ENCODE data around the gene CLGN. TPM values are rescaled to one million over a fixed set of nuclear protein-coding genes. Genes with fewer than 3 reads are reported as not detected.

Gene CLGN
- total RNA-seq, 1 experiment from 2014 or later, result 2.9 TPM

DNA sequence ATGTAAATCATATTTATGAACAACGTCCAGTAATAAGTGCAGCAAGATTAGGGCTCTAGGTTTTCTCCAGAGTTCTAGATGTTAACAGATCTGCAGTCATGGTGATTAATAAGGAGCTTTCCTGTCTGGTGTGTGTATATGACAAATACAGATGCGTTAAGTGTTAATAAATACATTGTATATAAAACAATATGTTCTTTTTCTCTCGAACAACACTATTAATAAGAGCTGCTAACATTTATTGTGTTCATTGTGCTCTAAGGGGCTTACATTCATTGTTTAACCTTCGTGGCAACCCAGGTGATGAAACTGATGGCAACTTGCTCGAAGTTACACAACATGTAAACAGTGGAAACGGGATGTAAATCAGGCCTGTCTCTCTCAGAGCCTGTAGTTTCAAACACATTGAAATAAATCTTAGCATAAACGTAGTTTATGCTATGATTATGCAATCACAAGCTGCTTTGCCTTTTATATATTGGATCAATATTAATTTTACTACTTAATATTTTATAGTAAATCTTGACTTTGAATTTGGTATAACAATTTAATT lies 547 bp upstream of the CLGN start:
- Histone ChIP-seq H3K23me2 (ENCODE audit: insufficient read length, low read depth, low read length, poor library complexity, severe bottlenecking) (peaks cover 7% of the 10 kb centered on the region), H2AFZ (ENCODE audit: low read length) (no peak overlapping the region), H2BK120ac (ENCODE audit: low read depth, low read length, poor library complexity, severe bottlenecking) (no peak overlapping the region), H4K8ac (replicated peaks; ENCODE audit: insufficient read length, low read depth, low read length) (no peak overlapping the region), H4K5ac (ENCODE audit: insufficient read length, low read depth, low read length) (no peak overlapping the region), H3K27me3 (ENCODE audit: insufficient read depth, low read length) (no peaks in the 10 kb centered on the region), H3K79me1 (ENCODE audit: insufficient read depth, low read depth, low read length, poor library complexity, severe bottlenecking) (no peaks in the 10 kb centered on the region), H3K18ac (ENCODE audit: insufficient read length, low read depth, low read length) (peak overlapping the region; percentile 32), H3K27ac (ENCODE audit: insufficient read length, low read depth, low read length) (no peak overlapping the region), H3T11ph (ENCODE audit: low read length) (no peak overlapping the region), H2BK12ac (ENCODE audit: insufficient read length, low read depth, low read length) (no peak overlapping the region), H3K4ac (ENCODE audit: low read depth, low read length) (no peak overlapping the region), H2BK5ac (ENCODE audit: insufficient read length, low read length) (no peak overlapping the region), H2BK20ac (ENCODE audit: low read depth, low read length, poor library complexity, severe bottlenecking) (no peak overlapping the region), H3K14ac (ENCODE audit: insufficient read depth, low read length) (peak overlapping the region; percentile 38; the same call in 1 of the 2 replicates), H3K4me1 (ENCODE audit: insufficient read depth, low read length) (no peaks in the 10 kb centered on the region), H3K9ac (ENCODE audit: extremely low read depth, insufficient read length, low read length) (peak overlapping the region; percentile 1), H4K91ac (ENCODE audit: insufficient read length, low read depth, low read length) (no peak overlapping the region), H3K56ac (ENCODE audit: insufficient read length, low read depth, low read length) (no peak overlapping the region), H4K20me1 (ENCODE audit: control insufficient read depth, insufficient read depth, insufficient read length) (no peaks in the 10 kb centered on the region), H2AK5ac (ENCODE audit: insufficient read length, low read length) (no peak overlapping the region), H2BK15ac (ENCODE audit: low read depth, low read length) (no peak overlapping the region), H3K79me2 (ENCODE audit: insufficient read depth, low read length) (no peaks in the 10 kb centered on the region), H3K9me3 (ENCODE audit: control insufficient read depth, low read depth, low read length) (no peaks in the 10 kb centered on the region), H3K4me2 (ENCODE audit: insufficient read depth, insufficient read length, low read length) (peak overlapping the region; percentile 48), H3K23ac (ENCODE audit: insufficient read length, low read depth, low read length) (no peak overlapping the region)
- Mint-ChIP-seq H3K9me3 (no peaks in the 10 kb centered on the region), H3K27me3 (ENCODE audit: low read depth) (peaks cover 24% of the 10 kb centered on the region), H3K27ac (no peak overlapping the region; a peak in 1 of 7 replicates), H3K4me3 (peak overlapping the region; percentile 76 to 88), H3K4me1 (peaks cover 13 to 21% of the 10 kb centered on the region in 2 experiments), H3K36me3 (ENCODE audit: insufficient read depth in 1 of 3, low read depth in 3 of 3) (no peaks in the 10 kb centered on the region)
- WGBS (ENCODE audit: extremely low coverage, insufficient read length, low lambda C conversion rate), result no CpG with 5 or more reads among the region's 7 CpGs
- DNase-seq, result no peak
- TF ChIP-seq, protein P1, sequence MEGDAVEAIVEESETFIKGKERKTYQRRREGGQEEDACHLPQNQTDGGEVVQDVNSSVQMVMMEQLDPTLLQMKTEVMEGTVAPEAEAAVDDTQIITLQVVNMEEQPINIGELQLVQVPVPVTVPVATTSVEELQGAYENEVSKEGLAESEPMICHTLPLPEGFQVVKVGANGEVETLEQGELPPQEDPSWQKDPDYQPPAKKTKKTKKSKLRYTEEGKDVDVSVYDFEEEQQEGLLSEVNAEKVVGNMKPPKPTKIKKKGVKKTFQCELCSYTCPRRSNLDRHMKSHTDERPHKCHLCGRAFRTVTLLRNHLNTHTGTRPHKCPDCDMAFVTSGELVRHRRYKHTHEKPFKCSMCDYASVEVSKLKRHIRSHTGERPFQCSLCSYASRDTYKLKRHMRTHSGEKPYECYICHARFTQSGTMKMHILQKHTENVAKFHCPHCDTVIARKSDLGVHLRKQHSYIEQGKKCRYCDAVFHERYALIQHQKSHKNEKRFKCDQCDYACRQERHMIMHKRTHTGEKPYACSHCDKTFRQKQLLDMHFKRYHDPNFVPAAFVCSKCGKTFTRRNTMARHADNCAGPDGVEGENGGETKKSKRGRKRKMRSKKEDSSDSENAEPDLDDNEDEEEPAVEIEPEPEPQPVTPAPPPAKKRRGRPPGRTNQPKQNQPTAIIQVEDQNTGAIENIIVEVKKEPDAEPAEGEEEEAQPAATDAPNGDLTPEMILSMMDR (conservative IDR thresholded peaks at IDR 0.05), result no peak

Data from H9 (cell line).